Activated CD4-positive, CD25-positive, alpha-beta regulatory T cell treated with anti-CD3 and anti-CD28 coated beads, Interleukin-2, amount 50 U/mL, for 72 hours (primary cell): ENCODE data around the gene LIM2.
A peak's percentile ranks its signal among the peaks of the same experiment; 100 is the strongest.

Source experiments
- DNase-seq: peaks from one replicate; pipeline ENCODE4 v3.0.0; 2021

Gene LIM2

GRCh38 chr19:51338563-51339312 is 49.0 kb downstream of the LIM2 start:
- DNase-seq: peak; percentile 87

- DNase-seq: no peak
These were observed 49.8 kb downstream of the LIM2 start for GRCh38 chr19:51337861-51338562.

- DNase-seq: no peak
These were observed 50.5 kb downstream of the LIM2 start for GRCh38 chr19:51337141-51337860.

GRCh38 chr19:51333836-51334460 is 53.8 kb downstream of the LIM2 start:
- DNase-seq: no peak

GRCh38 chr19:51331716-51332115 is 56.1 kb downstream of the LIM2 start:
- DNase-seq: no peak

- DNase-seq: no peak
These were observed 56.6 kb downstream of the LIM2 start for GRCh38 chr19:51331193-51331592.

- DNase-seq: no peak
These were observed 57.4 kb downstream of the LIM2 start for GRCh38 chr19:51330366-51330765.
